ENCODE data around the gene RABGGTB. TPM values are rescaled to one million over a fixed set of nuclear protein-coding genes. Genes with fewer than 3 reads are reported as not detected.
"Not testable (repeated sequence)": the region's sequence is repeated elsewhere in the genome, so short reads cannot be mapped to it uniquely, and the experiment has no call there.

RABGGTB gene
- polyA plus RNA-seq, 3 donors = 6.5 to 84.2 (median 8.1) TPM

GRCh38 chr1:75811211-75811981 is 25.3 kb downstream of the RABGGTB start:
- H3K4me2 ChIP-seq (replicated peaks; ENCODE audit: extremely low read depth, low read length, poor library complexity, severe bottlenecking) = no peak overlapping the region
- no peaks in the 10 kb centered on the region for H3K4me1 Mint-ChIP-seq
- H3K36me3 ChIP-seq (replicated peaks in 1 of 2; ENCODE audit: control insufficient read depth in 1 of 2, insufficient read depth in 2 of 2, low read length in 2 of 2) = no peaks in the 10 kb centered on the region
- H3K27ac Mint-ChIP-seq = no peak overlapping the region
- no peaks in the 10 kb centered on the region for H3K9me3 ChIP-seq (replicated peaks in 1 of 2; ENCODE audit: control insufficient read depth in 1 of 2, insufficient read depth in 1 of 2, low read length in 2 of 2)
- no peak overlapping the region for H3K4me3 Mint-ChIP-seq
- no peaks in the 10 kb centered on the region for H4K20me1 ChIP-seq (ENCODE audit: insufficient read depth, low read length)
- TF ChIP-seq, protein P1, sequence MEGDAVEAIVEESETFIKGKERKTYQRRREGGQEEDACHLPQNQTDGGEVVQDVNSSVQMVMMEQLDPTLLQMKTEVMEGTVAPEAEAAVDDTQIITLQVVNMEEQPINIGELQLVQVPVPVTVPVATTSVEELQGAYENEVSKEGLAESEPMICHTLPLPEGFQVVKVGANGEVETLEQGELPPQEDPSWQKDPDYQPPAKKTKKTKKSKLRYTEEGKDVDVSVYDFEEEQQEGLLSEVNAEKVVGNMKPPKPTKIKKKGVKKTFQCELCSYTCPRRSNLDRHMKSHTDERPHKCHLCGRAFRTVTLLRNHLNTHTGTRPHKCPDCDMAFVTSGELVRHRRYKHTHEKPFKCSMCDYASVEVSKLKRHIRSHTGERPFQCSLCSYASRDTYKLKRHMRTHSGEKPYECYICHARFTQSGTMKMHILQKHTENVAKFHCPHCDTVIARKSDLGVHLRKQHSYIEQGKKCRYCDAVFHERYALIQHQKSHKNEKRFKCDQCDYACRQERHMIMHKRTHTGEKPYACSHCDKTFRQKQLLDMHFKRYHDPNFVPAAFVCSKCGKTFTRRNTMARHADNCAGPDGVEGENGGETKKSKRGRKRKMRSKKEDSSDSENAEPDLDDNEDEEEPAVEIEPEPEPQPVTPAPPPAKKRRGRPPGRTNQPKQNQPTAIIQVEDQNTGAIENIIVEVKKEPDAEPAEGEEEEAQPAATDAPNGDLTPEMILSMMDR (IDR thresholded peaks at IDR 0.05) = no peak
- no peaks in the 10 kb centered on the region for H3K27me3 ChIP-seq (ENCODE audit: control insufficient read depth in 2 of 2, insufficient read depth in 2 of 2, low read length in 2 of 2)
- no peak overlapping the region for H3K4me3 ChIP-seq (replicated peaks in 1 of 3; ENCODE audit: low read depth in 2 of 3, low read length in 3 of 3)
- intact Hi-C loops (cut with micrococcal nuclease) = no loop called here
- peaks cover 0 to 1% of the 10 kb centered on the region in 2 donors for H3K36me3 Mint-ChIP-seq
- no peak overlapping the region for H2AFZ ChIP-seq (ENCODE audit: insufficient read depth, low read depth, low read length, poor library complexity, severe bottlenecking)
- no CpG with 5 or more reads among the region's 1 CpG for WGBS (ENCODE audit: insufficient coverage)
- no peak overlapping the region for H3K9ac ChIP-seq (ENCODE audit: insufficient read depth, low read length, poor library complexity, severe bottlenecking)
- H3K27ac ChIP-seq (ENCODE audit: low read depth in 1 of 2, low read length in 2 of 2) = no peak overlapping the region
- no peak for DNase-seq
- H3K4me1 ChIP-seq (ENCODE audit: control insufficient read depth in 1 of 2, insufficient read depth in 2 of 2, low read length in 2 of 2) = no peaks in the 10 kb centered on the region
- H3K79me2 ChIP-seq (ENCODE audit: insufficient read depth, low read length) = no peaks in the 10 kb centered on the region
- peaks cover 0 to 1% (median 0%) of the 10 kb centered on the region in 3 donors for H3K27me3 Mint-ChIP-seq (ENCODE audit: low read depth in 3 of 3)
- no peaks in the 10 kb centered on the region for H3K9me3 Mint-ChIP-seq

DNA sequence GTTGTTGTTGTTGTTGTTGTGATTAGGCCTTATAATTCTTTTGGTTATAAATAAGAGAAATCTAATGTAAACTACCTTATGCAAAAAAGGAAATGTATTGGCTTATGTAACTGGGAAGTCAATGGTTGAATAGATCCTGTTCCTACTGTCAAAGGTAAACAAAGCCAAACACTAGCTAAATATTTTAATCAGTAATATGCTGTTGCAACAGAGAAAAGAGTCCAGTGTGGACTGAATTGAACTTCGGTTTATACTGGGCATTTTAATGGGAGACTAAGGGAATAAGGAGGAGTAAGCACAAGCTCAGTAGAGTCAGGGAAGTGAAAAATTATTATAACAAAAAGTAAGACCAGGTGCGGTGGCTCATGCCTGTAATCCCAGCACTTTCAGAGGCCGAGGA is 26.0 kb downstream of the RABGGTB start:
- peaks cover 0 to 1% of the 10 kb centered on the region in 2 donors for H3K36me3 Mint-ChIP-seq
- H3K27ac ChIP-seq (ENCODE audit: low read depth in 1 of 2, low read length in 2 of 2) = no peak overlapping the region
- H3K36me3 ChIP-seq (replicated peaks in 1 of 2; ENCODE audit: control insufficient read depth in 1 of 2, insufficient read depth in 2 of 2, low read length in 2 of 2) = no peaks in the 10 kb centered on the region
- H3K9me3 Mint-ChIP-seq = no peaks in the 10 kb centered on the region
- TF ChIP-seq, protein P1 (IDR thresholded peaks at IDR 0.05) = no peak
- no peak overlapping the region for H3K9ac ChIP-seq (ENCODE audit: insufficient read depth, low read length, poor library complexity, severe bottlenecking)
- no peak overlapping the region for H3K4me2 ChIP-seq (replicated peaks; ENCODE audit: extremely low read depth, low read length, poor library complexity, severe bottlenecking)
- H3K27me3 Mint-ChIP-seq (ENCODE audit: low read depth in 3 of 3) = peaks cover 0 to 1% (median 0%) of the 10 kb centered on the region in 3 donors
- H3K27me3 ChIP-seq (ENCODE audit: control insufficient read depth in 2 of 2, insufficient read depth in 2 of 2, low read length in 2 of 2) = no peaks in the 10 kb centered on the region
- DNase-seq = no peak
- H3K4me1 ChIP-seq (ENCODE audit: control insufficient read depth in 1 of 2, insufficient read depth in 2 of 2, low read length in 2 of 2) = no peaks in the 10 kb centered on the region
- no peaks in the 10 kb centered on the region for H3K9me3 ChIP-seq (replicated peaks in 1 of 2; ENCODE audit: control insufficient read depth in 1 of 2, insufficient read depth in 1 of 2, low read length in 2 of 2)
- H3K4me3 ChIP-seq (replicated peaks in 1 of 3; ENCODE audit: low read depth in 2 of 3, low read length in 3 of 3) = no peak overlapping the region
- intact Hi-C loops (cut with micrococcal nuclease) = no loop called here
- H3K27ac Mint-ChIP-seq = no peak overlapping the region
- H3K79me2 ChIP-seq (ENCODE audit: insufficient read depth, low read length) = no peaks in the 10 kb centered on the region
- 100% methylated on average over 3 of the region's 3 CpGs for WGBS (ENCODE audit: insufficient coverage)
- no peaks in the 10 kb centered on the region for H4K20me1 ChIP-seq (ENCODE audit: insufficient read depth, low read length)
- H3K4me3 Mint-ChIP-seq = no peak overlapping the region
- H3K4me1 Mint-ChIP-seq = no peaks in the 10 kb centered on the region
- no peak overlapping the region for H2AFZ ChIP-seq (ENCODE audit: insufficient read depth, low read depth, low read length, poor library complexity, severe bottlenecking)

DNA sequence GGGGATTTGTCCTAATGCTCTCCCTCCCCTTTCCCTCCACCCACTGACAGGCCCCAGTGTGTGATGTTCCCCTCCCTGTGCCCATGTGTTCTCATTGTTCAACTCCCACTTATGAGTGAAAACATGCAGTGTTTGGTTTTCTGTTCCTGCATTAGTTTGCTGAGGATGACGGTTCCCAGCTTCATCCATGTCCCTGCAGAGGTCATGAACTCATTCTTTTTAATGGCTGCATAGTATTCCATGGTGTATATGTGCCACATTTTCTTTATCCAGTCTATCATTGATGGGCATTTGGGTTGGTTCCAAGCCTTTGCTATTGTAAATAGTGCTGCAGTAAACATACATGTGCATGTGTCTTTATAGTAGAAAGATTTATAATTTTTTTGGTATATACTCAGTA is 37.5 kb downstream of the RABGGTB start:
- H3K36me3 Mint-ChIP-seq; H3K9me3 ChIP-seq (replicated peaks in 1 of 2; ENCODE audit: control insufficient read depth in 1 of 2, insufficient read depth in 1 of 2, low read length in 2 of 2); H3K4me3 Mint-ChIP-seq; H3K9ac ChIP-seq (ENCODE audit: insufficient read depth, low read length, poor library complexity, severe bottlenecking); H3K27ac ChIP-seq (ENCODE audit: low read depth in 1 of 2, low read length in 2 of 2); H3K4me3 ChIP-seq (replicated peaks in 1 of 3; ENCODE audit: low read depth in 2 of 3, low read length in 3 of 3); H3K27me3 Mint-ChIP-seq (ENCODE audit: low read depth in 3 of 3); H3K79me2 ChIP-seq (ENCODE audit: insufficient read depth, low read length); H3K36me3 ChIP-seq (replicated peaks in 1 of 2; ENCODE audit: control insufficient read depth in 1 of 2, insufficient read depth in 2 of 2, low read length in 2 of 2); H3K4me2 ChIP-seq (replicated peaks; ENCODE audit: extremely low read depth, low read length, poor library complexity, severe bottlenecking); H2AFZ ChIP-seq (ENCODE audit: insufficient read depth, low read depth, low read length, poor library complexity, severe bottlenecking); intact Hi-C loops (cut with micrococcal nuclease); H3K27ac Mint-ChIP-seq; H4K20me1 ChIP-seq (ENCODE audit: insufficient read depth, low read length); H3K4me1 ChIP-seq (ENCODE audit: control insufficient read depth in 1 of 2, insufficient read depth in 2 of 2, low read length in 2 of 2); H3K27me3 ChIP-seq (ENCODE audit: control insufficient read depth in 2 of 2, insufficient read depth in 2 of 2, low read length in 2 of 2); DNase-seq; H3K4me1 Mint-ChIP-seq: not testable (repeated sequence)
- WGBS (ENCODE audit: insufficient coverage) = 86% methylated on average over 1 of the region's 1 CpG
- H3K9me3 Mint-ChIP-seq = peaks cover 10 to 24% (median 17%) of the 10 kb centered on the region in 7 donors
